Gastroesophageal sphincter (tissue), 3 donors: ENCODE measurements around the gene COG5.

Source experiments
- CTCF ChIP-seq, 4 experiments: fragments of 200-600 bp in 2 of 4; fragments of 450-650 bp in 2 of 4; sonication (generic) in 1 of 4; IDR thresholded peaks; one replicate each; pipeline ENCODE4 v1.5.1; 2017 to 2019; ENCODE audit warnings: antibody characterized with exemption in 4 of 4, mild to moderate bottlenecking in 2 of 4, moderate library complexity in 2 of 4
- EP300 ChIP-seq: sonication (generic); formaldehyde crosslinking; IDR thresholded peaks from one replicate; pipeline ENCODE4 v1.6.1; 2017; ENCODE audit warnings: antibody characterized with exemption, mild to moderate bottlenecking
- POLR2A ChIP-seq, 2 donors: fragments of 450-650 bp; IDR thresholded peaks; one replicate each; pipeline ENCODE4 v1.6.1; 2017; ENCODE audit warnings: antibody characterized with exemption in 2 of 2, mild to moderate bottlenecking in 2 of 2, moderate library complexity in 1 of 2
- POLR2AphosphoS5 ChIP-seq: sonication (generic); formaldehyde crosslinking; IDR thresholded peaks from one replicate; pipeline ENCODE4 v1.6.1; 2017; ENCODE audit warnings: antibody characterized with exemption

- no peak for TF ChIP-seq POLR2AphosphoS5
- no peak for TF ChIP-seq POLR2A (IDR thresholded peaks at IDR 0.05)
- TF ChIP-seq CTCF (IDR thresholded peaks at IDR 0.05): peak in 3 of 4 experiments; percentile 20 to 35 (median 29)
- TF ChIP-seq EP300: no peak
Observed at GRCh38 chr7:107201795-107202450, 361.8 kb downstream of the COG5 start.
